Inferior parietal cortex (tissue), 1 donor: ENCODE data around the gene SGPL1.

ENCODE experiments used
- DNase-seq: peaks from one replicate; pipeline ENCODE4 v3.0.0-alpha.2; 2016; ENCODE audit errors: extremely low spot score

SGPL1 gene

DNA sequence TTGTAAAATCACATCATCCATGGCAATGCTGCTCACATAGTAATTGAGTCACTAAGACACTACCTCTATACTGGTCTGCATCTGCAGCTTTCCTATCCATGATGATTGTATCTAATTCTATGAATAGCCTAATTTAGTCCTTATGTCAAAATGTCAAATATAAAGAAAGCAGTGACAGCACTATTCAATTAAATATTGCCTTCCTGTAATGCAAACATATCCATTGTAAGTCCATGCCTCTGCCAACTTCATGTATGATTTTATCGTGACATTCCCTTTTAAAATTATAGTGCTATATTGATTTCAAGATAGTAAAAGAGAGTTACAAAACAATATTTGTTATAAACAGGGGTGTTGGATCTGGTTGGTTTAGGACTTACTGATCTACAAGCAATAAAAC lies 4.8 kb upstream of the SGPL1 start:
- DNase-seq = no peak

DNA sequence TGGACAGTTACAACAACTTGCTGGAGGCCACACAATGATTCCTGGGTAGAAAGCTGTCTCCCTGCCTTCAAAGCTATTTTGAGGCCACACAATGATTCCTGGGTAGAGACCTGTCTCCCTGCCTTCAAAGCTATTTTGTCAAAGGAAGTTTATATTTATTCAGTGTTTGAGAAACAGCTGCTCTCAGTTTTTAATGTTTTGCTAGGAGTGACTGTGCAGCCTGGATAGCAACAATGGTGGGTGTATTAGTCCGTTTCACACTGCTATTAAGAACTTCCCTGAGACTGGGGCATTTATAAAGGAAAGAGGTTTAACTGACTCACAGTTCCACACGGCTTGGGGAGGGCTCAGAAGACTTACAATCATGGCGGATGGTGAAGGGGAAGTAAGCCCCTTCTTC lies 3.9 kb upstream of the SGPL1 start:
- DNase-seq = no peak

- no peak for DNase-seq
These were observed 2.9 kb upstream of the SGPL1 start for GRCh38 chr10:70812814-70813213.

- no peak for DNase-seq
These were observed 1.6 kb upstream of the SGPL1 start for GRCh38 chr10:70814126-70814525.

GRCh38 chr10:70816220-70816894 lies 609 bp downstream of the SGPL1 start:
- DNase-seq = peak; percentile 54

- no peak for DNase-seq
These were observed 5.4 kb downstream of the SGPL1 start for GRCh38 chr10:70820976-70821750.

GRCh38 chr10:70822076-70822820 lies 6.5 kb downstream of the SGPL1 start:
- DNase-seq = no peak

GRCh38 chr10:70827086-70827757 lies 11.5 kb downstream of the SGPL1 start:
- no peak for DNase-seq

DNA sequence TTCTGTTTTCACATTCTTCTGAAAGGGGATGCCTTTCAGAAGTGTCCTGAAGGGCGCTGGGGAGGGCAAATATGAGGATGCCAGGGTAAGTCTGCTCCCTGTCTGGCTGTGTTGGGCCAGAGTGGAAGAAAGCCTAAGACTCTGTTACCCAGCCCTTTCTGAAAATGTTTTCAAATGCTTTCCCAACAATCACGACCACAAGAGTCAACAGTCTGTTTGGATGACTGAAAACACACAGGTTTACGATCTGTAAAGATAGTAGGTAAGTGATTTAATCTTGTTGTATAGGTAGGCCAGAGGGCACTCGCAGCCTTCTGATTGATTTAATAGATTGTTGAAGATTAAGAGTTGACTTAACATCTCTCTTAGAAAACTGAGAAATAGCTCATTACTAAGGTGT lies 13.2 kb downstream of the SGPL1 start:
- no peak for DNase-seq

GRCh38 chr10:70829543-70829942 lies 13.8 kb downstream of the SGPL1 start:
- no peak for DNase-seq

- no peak for DNase-seq
These were observed 14.4 kb downstream of the SGPL1 start for GRCh38 chr10:70830164-70830563.

GRCh38 chr10:70832221-70832620 lies 16.5 kb downstream of the SGPL1 start:
- no peak for DNase-seq

DNA sequence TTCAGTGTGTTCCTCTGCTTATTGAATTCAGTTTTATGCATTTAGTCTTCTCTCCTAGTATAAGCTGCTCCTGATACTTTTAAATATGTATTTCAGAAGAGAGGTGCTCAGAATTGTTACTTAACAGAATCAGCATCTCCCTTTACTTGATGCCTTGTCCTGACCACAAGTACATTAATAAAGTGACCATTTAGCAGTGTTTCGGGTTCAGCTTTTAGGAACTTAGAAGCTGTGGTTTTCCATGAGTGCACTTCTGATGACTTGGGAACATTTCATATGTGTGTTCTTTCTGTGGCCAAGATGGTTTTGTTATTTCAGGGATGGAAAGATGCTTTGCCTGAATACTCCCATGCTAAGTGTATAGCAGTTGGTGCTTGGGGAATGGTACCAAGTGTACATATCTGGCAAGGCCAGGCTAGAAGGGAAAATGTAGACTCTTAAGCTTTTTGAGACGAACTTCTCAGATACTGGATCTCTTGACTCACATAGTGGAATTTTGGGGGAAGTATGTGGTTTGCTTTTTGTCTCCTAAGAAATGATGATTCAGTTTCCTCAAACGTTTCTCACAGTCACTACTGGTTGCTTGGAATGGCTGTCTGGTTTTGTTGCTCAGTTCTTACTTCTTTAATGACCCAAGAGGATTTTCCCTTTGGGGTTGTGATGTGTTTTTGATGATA lies 17.2 kb downstream of the SGPL1 start:
- DNase-seq = no peak

DNA sequence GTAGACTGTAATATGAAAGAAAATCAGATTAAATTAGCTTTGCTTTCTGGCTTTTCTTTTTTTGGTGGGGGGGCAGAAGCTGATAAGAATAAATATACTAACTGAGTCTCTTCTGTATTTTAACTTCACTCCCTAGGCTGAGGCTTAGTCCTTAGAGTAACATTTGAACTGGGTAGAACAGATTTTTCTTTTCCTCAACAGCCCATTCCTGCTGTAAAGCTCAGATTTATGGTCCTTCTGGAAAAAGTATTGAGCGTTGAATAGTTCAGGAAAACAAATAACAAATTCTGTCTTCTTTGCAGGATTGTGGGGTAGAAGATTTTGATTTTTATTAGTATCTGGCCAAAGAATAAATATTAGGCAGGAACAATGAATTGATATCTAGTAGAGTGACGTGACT lies 17.9 kb downstream of the SGPL1 start:
- DNase-seq = no peak

GRCh38 chr10:70834021-70834420 lies 18.3 kb downstream of the SGPL1 start:
- DNase-seq = no peak

GRCh38 chr10:70834441-70835151 lies 18.8 kb downstream of the SGPL1 start:
- no peak for DNase-seq

GRCh38 chr10:70836319-70836718 lies 20.6 kb downstream of the SGPL1 start:
- DNase-seq = no peak

DNA sequence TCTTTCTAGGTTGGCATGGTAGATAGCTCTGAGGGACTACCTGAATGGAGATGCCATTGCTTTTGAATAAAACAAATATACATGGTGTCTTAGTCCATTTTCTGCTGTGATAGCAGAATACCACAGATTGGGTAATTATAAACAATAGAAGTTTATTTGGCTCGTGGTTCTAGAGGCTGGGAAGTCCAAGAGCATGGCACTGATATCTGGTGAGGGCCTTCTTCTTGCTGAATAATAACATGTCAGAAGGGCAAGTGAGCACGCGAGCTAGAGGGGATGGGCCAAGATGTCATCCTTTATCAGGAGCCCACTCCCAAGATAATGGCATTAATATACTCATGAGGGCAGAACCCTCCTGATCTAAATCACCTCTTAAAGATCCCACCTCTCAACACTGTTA lies 21.9 kb downstream of the SGPL1 start:
- DNase-seq = no peak

DNA sequence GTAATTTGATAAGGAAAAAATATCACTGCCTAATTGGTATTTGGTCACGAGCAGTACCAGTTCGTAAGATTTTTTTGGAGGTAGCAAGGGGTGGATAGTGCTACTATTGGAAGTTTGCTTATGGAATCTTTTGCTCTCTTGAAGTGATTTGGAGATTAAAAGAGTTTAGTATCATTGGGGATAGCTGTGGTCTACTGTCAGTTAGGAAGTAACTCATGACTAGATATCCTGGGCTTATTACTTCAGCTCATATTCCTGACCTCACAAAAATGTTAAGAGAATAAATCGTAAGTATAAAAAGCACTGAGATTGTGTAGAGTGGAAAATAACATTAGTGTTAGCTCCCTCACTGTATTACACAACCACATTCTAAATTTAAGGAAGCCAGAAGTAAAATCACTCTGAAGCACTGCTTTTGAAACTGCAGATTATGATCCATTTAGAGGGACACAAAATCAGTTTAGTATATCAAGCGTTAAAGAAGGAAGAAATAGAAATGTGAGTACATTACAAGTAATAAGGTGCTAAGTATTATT lies 22.6 kb downstream of the SGPL1 start:
- no peak for DNase-seq

- no peak for DNase-seq
These were observed 25.1 kb downstream of the SGPL1 start for GRCh38 chr10:70840836-70841235.

GRCh38 chr10:70843333-70843732 lies 27.6 kb downstream of the SGPL1 start:
- DNase-seq = no peak
